ENCODE data around the gene OSBPL5.

Gene OSBPL5

DNA sequence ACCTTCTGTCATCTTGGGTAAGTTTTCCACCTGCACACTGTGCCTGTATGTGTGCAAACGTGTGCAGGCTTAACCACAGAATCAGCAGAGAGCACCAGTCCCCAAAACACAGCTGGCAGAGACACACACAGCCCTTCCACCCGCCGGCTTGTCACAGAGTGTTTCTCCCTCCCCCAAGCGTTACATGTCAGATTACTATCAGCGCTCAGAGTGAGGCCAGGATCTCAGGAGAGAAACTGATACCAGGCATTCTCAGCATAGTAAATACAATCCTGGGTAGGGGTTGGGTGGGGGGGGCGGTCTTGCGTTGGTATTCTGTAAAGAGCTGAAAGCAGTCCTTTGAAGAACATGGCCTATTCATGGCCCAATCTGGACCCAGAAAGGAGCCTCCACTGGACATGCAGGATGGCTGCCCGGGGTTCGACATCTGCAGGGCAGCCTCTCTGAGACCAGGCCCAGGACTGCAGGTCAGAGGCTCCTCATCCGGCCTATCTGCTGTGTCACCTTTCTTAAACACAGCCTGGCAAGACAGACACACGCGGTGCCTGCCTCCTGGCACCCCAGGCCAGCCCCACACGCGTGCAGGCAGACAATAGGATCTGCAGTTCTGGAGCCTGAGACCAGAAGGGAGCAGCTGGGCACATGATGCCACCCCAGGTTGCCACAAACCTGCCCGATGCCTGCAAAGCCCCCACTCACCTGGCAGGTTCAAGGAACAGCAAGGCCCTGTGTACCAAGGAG lies 1.7 kb downstream of the OSBPL5 start:
- DNase-seq (ENCODE audit: low spot score), result no peak

DNA sequence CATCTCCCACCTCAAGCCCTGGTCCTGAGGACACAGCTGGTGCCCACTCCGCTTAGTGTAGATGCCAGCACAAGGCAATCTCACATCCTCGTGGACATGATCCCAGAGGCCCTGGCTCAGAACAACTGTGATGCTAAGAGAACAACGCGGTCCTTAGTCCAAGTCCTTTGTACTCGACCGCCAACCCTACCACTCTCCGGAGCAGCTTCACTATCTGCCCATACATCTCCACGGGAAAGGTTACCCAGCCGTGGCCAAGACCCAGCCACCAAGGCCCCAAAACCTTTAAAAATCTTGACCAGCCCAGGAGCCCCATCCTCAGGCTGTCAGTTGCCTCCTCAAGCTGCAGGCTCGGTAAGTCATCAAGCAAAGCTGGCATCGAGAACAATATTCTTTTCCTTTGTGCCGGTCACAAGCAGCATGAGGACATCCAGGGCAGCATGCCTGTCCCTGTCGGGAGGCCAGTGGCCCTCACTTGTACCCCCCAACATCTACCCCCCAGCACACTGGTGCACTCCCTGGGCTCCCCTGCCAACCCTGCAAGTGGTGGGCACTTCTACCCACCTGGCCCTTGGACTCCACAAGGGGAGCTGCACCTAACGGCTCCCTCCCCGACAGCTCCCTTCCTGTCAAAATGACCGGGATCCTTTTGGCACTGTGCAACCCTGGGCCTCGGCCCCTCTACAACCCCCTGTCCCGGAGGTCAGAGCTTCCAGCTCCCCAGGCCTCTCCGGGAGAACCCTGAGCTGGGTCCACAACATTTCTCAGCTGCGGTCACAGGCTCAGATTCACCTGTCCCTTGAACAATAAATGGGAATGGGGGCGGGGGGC lies 2.5 kb downstream of the OSBPL5 start:
- DNase-seq (ENCODE audit: low spot score), result no peak

DNA sequence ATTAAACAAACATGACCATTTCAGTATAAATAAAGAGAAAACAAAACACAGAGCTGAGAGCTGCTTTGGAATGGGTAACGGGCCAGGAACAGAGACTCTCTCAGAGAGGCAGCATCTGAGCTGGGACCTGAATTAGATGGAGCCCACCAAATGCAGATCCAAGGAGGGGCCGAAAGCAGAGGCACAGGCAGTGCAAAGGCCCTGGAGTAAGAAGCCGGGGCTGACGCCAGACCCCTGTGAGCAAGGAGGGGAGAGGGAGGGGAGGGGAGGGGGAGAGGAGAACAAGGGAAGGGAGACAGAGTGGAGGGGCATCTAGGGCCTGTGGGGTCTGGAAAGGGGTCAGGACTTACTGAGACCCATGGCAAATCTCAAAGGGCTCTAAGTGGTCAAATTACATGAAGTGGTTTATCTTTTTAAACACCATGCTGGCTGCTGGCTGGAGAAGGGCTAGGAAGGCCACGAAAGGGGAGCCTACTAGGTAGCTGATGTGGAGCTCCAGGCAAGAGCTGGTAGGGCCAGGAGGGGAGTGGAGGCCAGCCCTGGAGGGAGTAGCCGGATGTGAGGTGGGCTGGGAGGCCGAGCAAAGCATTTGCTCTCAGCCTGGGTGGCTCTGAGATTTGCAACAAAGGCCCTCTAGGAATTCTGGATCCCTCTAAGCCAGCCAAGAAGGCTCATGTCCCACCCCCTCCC lies 3.2 kb downstream of the OSBPL5 start:
- no peak for DNase-seq (ENCODE audit: low spot score)

DNA sequence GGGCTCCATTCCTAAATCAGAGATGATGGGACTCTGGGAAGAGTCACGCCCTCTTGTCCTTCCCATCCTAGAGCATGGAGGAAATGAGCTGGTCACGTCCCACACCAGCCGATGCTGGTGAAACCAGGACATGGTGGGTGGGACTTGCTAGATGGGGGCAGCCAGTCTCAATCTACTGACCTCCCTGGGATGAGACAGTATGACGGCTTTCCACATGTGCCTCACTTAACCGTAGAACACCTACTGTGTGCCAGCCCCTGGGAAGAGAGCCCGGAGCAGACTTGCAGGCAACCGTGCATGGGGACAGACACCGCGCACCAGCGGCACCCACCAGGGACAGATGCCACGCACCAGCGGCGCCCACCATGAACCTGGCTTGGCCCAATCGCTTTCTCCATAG lies 3.8 kb downstream of the OSBPL5 start:
- no peak for DNase-seq (ENCODE audit: low spot score)

DNA sequence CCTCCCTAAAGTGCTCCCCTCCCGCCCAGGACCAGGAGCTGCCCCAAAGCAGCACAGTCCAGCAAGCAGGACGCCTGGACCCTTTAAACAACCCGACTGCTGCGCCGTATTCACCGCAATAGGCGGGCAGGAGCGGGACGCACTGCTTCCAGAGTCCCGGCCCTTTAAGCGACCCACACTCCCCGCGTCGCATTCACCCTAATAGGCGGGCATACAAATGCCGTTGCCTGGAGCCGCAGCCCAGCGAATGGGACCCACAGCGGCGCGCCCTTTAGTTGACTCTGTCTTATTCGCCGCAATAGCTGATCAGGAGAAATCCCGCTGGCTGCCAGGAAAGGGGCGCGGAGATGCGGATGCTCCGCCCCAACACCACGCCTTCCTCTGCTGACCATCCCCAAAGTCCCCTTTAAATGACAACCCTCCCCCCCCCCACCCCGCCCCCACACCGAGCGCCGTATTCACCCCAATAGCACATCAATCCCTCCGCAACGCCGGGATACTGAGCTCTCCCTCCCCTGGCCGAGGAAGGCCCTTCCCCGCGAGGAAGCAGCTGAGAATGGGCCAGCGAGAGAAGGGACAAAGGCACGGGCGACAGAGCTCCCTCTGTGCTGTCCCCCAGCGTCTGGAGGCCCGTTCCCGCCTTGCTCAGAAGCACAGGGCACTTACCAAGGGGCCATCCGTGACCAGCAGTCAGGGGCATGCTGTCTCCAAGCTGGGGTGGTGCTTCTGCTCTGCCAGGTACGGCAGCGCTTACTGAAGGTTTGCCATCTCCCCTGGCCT lies 4.7 kb downstream of the OSBPL5 start:
- no peak for DNase-seq (ENCODE audit: low spot score)

DNA sequence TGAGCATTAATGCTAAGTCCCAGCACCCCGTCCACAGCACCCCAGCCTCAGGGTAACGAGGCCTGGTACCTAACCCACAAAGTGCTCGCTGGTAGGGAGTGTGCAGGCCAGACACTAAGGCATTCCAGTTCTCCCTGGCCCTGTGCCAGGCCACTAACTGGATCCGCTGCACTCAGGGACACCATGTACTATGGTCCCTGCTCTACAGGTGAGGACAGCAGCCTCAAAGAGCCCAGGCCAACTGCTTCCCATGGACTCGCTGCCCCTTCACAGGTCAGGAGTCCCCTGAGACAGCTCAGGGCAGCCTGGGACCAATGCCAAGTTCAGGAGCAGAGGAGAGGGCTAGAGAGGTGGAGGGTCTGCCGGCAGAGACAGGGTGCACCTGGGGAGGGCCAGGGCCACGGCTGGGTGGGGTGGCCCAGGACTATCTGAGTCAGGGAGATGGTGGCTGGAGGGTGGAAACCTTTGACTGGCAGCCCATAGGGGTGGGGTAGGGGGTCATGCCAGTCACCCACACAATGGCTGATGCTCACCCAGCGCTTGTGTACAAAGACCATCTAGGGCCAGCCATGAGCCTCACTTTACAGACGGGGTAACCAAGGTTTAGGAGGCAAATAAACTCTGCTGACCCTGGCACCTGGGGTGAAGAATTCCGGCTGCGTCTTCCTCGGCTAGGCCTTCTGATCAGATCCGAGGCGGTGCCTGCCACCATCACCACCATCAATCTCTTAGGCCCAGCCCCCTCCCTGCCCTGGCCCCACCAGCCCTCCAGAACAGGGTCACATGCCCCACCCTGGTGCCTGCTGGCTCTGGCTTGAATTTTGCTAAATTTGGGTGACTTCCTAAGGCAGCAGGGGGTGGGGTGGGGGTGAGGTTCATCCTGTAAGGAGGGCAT lies 5.6 kb downstream of the OSBPL5 start:
- no peak for DNase-seq (ENCODE audit: low spot score)

DNA sequence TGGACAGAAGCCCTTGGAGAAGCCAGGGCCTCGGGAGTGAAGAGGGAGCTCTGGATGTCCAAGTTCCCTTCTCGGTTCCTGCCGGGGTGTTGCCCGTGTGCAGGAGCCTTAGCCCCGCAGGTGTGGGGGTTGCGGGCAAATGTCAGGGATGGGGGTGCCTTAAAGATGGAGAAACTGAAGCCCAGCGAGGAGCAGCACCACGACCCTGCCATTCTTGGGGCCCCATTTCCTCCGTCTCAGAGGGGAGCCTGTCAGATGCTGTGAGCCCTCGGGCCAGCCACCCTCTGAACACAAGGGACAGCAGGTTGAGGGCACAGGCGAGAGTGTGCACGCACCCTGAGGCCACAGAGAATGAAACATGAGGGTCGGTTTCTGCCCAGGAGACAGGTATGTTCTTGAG lies 6.3 kb downstream of the OSBPL5 start:
- DNase-seq (ENCODE audit: low spot score), result no peak

DNA sequence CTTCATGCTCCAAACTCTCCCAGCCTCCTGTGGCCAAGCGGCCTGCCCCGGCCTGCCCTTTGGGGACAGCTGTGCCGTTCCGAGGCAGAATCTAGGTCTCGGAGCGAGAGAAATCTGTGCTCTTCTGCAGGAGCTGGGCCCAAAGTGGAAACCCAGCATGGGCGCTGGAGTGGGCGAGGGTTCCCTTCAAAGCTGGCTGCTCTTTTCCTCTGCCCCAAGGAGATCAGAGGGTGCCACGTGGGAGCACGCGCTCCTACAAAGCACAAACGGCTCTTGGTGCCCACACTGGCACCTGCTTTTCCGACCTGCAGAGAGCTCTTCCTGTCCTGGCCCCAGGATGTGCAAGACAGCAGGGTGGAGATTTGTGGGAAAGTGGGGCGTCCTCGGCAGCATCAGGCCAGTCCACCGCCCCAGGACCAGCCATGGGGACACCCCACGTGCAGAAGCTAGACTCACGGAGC lies 6.9 kb downstream of the OSBPL5 start:
- DNase-seq (ENCODE audit: low spot score), result no peak

DNA sequence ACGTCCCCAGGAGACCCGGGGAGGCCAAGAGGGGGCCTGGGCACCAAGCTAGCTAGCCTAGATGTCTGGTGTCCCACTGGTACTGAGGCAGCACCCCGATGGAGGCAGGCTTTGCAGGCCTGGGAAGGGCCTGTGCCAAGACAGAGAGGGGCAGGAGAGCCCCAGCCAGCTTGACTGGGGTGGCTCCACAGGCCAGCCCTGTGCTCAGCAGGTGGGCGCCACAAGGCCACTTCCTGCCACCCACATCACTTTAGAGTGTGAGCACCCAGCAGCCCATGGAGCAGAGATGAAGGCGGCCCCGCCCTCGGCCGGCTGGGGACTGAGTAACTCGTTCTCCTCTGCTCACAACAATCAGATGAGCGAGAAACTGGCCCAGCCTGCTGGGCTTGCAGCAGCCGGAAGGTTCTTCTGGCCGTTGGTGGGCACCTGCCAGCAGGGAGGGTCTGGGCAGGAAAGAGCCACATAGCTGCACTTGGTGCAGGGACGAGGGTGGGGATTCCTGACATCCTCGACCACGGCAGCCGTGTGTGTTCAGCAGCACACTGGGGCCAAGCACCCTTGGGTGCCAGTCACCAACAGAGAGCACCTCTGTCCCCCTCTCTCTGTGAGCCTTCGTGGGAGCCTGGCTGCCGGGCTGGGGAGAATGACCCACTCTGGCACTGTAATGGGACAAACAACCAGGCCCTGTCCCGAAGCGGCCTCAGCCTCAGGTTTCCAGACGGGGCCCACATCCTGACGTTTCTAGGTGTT lies 7.6 kb downstream of the OSBPL5 start:
- DNase-seq (ENCODE audit: low spot score), result peak; percentile 16

DNA sequence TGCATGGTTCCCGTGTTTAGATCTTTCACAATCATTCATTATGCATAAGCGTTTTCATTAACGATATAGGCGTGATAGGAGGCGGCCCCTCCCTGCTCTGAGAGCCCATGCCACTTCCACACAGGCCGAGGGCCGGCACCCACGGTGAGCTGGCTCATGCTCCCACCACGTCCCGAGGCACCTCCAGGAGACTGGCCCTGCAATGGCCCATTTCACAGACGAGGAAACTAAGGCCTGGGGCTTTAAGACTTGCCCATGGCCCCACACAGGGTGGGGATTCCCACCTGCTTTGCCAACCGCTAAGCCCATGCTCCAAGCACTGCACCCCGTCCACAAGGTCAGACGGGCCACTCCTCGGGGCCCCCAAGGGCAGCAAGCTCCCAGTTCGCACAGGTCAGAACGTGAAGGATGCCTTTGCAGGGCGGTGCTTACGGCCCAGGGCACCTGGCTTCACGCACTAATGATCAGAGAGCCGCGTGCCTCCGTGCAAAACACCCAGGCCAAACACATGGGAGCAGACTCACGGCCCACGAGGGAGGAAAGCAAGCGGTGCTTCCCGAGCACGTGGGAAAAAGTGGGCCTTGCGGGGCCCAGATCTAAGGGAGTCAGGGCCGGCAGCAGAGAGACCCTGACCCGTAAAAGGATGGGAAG lies 8.3 kb downstream of the OSBPL5 start:
- DNase-seq (ENCODE audit: low spot score), result no peak

DNA sequence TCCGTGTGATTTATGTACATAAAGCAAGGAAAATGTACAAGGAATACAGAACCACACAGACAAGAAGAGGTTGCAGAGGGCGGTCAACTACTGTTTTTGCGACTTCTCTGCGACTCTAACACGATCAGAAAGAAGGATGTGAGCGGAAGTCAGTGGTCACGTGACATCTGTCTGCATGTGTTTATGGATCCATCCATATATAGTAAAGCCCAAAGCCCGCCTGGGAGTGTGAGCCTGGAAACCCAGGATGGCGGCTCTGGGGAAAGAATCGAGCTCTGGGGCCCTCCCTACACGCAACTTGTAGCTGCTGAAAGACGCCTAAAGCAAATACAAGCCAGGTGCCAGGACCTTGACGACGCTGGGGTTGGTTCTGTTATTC lies 8.8 kb downstream of the OSBPL5 start:
- DNase-seq (ENCODE audit: low spot score), result no peak

DNA sequence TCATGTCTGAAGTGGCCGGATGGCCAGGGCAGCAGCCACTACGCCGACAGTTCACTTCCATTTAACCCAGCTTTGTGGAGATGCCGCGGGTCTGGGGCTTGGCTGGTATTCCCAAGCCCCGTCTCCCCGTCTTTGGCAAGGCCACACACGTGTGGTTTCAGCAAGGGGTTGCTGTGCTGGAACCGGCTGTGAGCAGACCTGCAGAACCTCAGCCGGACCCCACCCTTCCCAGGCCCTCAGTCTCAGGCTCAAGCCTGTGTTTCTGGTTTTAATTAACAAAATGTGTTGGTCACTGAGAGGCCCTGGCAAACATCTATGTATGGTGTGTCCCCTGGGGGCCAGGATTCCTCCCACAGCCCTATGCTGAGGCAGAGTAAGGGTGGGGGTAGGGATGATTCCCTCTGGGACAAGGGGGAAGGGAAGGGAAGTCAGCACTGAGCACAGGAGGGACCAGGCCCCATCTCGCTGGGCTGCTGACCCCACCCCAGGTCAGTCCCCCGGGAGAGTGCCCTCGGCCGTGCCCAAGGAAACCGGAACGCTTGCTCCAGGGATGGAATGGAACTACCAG lies 9.3 kb downstream of the OSBPL5 start:
- no peak for DNase-seq (ENCODE audit: low spot score)

DNA sequence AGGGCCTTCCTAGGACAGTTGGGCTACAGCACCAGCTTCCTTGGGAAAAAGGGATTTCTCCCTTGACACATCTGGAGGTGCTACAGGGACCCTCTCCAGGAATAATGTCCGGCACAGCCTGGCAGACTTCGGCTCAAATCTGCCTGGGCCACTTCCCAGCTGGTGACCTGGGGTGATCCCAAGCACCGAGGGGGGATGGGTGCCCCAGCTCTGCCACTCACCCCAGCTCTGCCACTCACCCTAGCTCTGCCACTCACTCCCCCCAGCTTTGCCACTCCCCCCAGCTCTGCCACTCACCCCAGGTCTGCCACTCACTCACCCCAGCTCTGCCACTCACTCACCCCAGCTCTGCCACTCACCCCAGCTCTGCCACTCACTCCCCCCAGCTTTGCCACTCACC lies 9.9 kb downstream of the OSBPL5 start:
- DNase-seq (ENCODE audit: low spot score), result no peak

DNA sequence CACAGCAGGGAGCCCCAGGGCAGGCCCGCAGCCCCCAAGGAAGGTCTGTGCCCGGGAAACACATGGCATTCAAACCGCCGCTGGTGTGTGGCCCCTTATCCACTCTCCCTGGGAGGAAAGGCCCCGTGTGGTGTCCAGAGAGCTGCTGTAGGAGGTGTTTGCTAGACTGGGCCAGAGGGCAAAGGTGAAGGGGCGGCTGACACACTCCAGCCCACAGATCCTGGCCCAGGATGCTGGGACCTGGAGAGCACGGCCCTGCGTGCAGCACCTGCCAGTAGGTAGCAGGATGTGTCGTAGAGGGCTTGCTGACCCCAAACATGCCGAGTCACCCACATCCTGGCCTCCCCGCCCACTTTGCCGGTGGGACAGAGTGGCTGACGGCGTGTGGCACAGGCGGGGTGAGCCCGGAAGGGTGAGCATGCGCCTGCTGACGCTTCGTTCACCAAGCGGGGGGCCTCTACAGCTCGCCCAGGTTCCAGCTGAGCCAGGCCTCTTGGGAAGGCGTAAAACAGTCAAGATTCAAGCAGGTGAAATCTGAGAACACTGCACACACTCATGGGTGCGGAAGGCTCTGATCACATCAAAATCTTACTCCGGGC lies 11.0 kb downstream of the OSBPL5 start:
- no peak for DNase-seq (ENCODE audit: low spot score)

DNA sequence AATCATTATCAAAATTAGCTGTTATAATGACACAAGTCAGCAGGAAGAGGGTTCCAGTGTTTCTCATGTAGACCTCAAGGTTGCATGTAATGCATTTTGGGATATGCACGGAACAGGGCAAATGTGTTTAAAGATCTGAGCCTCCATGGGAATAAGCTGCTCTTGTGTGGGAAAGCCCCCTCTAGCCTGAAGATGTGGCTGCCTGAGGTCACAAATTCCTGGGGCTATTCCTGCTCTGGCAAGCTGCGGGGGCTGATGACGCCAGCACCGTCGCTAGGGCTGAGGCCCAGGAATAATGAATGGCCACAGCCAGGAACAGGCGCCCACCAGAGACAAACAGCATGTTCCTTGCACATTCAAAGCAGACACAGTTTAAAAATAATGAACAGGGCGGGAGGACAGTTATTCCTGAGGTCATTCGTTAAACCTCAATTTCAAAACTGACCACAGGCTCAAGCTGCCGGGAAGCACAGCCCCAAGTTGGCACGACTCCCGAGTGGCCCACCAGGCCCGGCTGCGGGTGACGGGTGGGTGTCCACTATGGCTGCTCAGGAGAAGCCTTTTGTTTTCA lies 11.7 kb downstream of the OSBPL5 start:
- no peak for DNase-seq (ENCODE audit: low spot score)

DNA sequence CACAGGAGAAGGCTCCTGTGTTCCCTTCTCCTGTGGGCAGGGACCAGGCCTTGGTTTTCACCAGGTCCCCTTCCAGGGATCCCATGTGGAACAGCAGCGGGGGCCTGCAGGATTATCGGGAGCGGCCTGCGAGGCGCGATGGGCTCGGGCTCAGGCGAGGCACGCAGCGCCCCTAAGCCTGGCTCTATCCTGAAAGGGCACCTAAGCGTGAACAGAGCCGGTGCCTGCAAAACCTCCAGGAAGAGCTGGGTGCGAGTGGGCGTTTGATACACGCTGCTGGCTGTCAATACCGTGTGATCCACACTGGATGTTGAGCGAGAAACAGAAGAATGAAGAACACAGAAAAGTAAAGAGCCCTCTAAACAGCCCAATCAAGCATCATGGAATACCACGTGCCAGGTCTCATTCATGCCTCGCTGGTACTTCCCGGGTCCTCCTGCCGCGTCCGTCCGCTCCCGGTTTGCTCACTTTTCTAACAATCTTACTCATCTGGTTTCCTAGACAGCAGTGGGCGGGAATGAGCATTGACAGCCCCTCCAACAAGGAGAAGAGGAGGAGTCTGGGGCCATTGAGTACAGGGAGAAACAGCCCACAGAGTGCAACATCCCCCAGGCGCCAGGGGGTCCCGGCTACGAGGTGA lies 12.5 kb downstream of the OSBPL5 start:
- DNase-seq (ENCODE audit: low spot score), result no peak

DNA sequence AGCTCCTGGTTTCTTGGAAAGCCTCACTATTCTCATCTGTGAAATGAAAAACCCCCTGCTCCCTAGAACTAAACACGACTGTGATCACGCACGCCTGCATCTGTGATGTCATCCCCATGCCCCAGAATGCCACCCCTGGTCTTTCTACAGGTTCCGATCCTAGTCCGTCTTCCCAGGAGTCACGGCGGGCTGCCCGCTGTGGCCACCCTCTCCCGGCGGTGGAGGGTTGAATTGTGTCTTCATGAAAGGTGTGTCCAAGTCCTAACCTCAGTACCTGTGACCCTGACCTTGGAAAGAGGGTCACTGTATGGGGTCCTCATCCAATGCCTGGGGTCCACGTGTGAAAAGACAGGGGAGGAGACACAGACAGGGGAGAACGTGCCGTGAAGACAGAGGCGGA lies 14.4 kb downstream of the OSBPL5 start:
- no peak for DNase-seq (ENCODE audit: low spot score)

DNA sequence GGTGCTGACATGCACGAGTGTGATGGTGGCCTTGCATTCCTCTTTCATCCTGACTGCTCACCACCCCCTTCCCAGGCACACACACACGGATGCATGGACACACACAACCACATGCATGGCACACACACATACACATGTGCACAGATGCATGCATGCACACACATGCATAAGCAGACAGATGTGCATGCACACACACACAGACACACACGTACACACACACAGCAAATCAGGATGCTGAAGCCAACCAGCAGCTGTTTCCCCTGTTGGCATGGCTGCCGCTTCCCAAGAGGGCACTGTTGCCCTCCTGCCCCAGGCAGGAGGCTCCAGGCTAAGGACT lies 15.3 kb downstream of the OSBPL5 start:
- DNase-seq (ENCODE audit: low spot score), result no peak

Measured in CD4-positive, alpha-beta T cell treated with Interleukin-2 at 100 ng/mL for 4 hours (primary cell).